Esophagus muscularis mucosa (tissue), 4 donors: Measurements from ENCODE around the gene KLK3. TPM values are rescaled to one million over a fixed set of nuclear protein-coding genes. Genes with fewer than 3 reads are reported as not detected.

ENCODE experiments used
- DNase-seq: peaks from one replicate; pipeline ENCODE4 v3.0.0-alpha.2; 2017; ENCODE audit errors: extremely low spot score
- H3K27ac ChIP-seq, 4 donors: fragments of 200-600 bp; sonication (generic); replicated peaks in 1 of 4; 1 replicate in 3 of 4; 2 replicates in 1 of 4; pipeline ENCODE4 v1.5.1; 2016 to 2019; ENCODE audit warnings: mild to moderate bottlenecking in 1 of 4
- H3K27me3 ChIP-seq, 4 donors: fragments of 200-600 bp; sonication (generic); one replicate each; pipeline versions ENCODE4 v1.5.1 to v1.6.0; 2016 to 2019
- H3K36me3 ChIP-seq, 4 donors: fragments of 200-600 bp; sonication (generic); one replicate each; pipeline ENCODE4 v1.5.1; 2016 to 2019
- H3K4me1 ChIP-seq, 4 donors: fragments of 200-600 bp; sonication (generic); one replicate each; pipeline ENCODE4 v1.5.1; 2016 to 2019
- H3K4me3 ChIP-seq, 4 donors: fragments of 200-600 bp; sonication (generic); 1 replicate in 2 of 4; 2 replicates in 2 of 4; pipeline ENCODE4 v1.5.1; 2016 to 2019; ENCODE audit warnings: mild to moderate bottlenecking in 4 of 4, moderate library complexity in 1 of 4
- H3K9me3 ChIP-seq, 4 donors: fragments of 200-600 bp; sonication (generic); 1 replicate in 3 of 4; 2 replicates in 1 of 4; pipeline ENCODE4 v1.5.1; 2016 to 2019
- EP300 ChIP-seq: sonication (generic); formaldehyde crosslinking; IDR thresholded peaks from one replicate; pipeline ENCODE4 v1.6.1; 2017; ENCODE audit warnings: antibody characterized with exemption
- POLR2A ChIP-seq: fragments of 450-650 bp; IDR thresholded peaks from one replicate; pipeline ENCODE4 v1.6.1; 2017; ENCODE audit warnings: antibody characterized with exemption, moderate library complexity, mild to moderate bottlenecking, low read depth
- POLR2AphosphoS5 ChIP-seq, 2 donors: sonication (generic); formaldehyde crosslinking; IDR thresholded peaks; one replicate each; pipeline ENCODE4 v1.6.1; 2017; ENCODE audit warnings: antibody characterized with exemption in 2 of 2
- WGBS: methylation state at CpG from one replicate; pipeline ENCODE4 v1.1.5; 2018; 5-methylcytosine and 5-hydroxymethylcytosine counted together
- intact Hi-C: fragments of 100-400 bp; cut with DNase I; formaldehyde crosslinking; loops from one replicate; pipeline ENCODE4 v1.15.1; 2023
- total RNA-seq, 4 donors: library from RNA; depleted of rRNA; stranded (reverse); fragments of >200 nt; gene quantifications; one replicate each; pipeline versions ENCODE4 v1.1.0 to v1.2.1, GENCODE V29; 2016
- TF ChIP-seq, protein P1 (sequence below), 3 experiments: fragments of 200-600 bp in 2 of 3; fragments of 450-650 bp in 1 of 3; sonication (generic) in 2 of 3; IDR thresholded peaks; one replicate each; pipeline ENCODE4 v1.5.1; 2017 to 2019; ENCODE audit warnings: antibody characterized with exemption in 3 of 3, mild to moderate bottlenecking in 2 of 3, moderate library complexity in 1 of 3

The KLK3 gene
- total RNA-seq, 4 donors from 2014 or later = not detected

GRCh38 chr19:50836543-50837195 lies 18.0 kb upstream of the KLK3 start:
- Histone ChIP-seq H3K36me3 (no peaks in the 10 kb centered on the region), H3K27ac (no peak overlapping the region), H3K4me3 (peak overlapping the region in 2 of 4 donors; percentile 57 to 58), H3K27me3 (peaks cover 0 to 59% (median 3%) of the 10 kb centered on the region in 4 donors), H3K4me1 (peaks cover 7 to 20% (median 14%) of the 10 kb centered on the region in 4 donors), H3K9me3 (no peaks in the 10 kb centered on the region)
- DNase-seq = no peak
- intact Hi-C loops = no loop called here
- 57% methylated on average over 11 of the region's 19 CpGs for WGBS
- TF ChIP-seq, protein P1, sequence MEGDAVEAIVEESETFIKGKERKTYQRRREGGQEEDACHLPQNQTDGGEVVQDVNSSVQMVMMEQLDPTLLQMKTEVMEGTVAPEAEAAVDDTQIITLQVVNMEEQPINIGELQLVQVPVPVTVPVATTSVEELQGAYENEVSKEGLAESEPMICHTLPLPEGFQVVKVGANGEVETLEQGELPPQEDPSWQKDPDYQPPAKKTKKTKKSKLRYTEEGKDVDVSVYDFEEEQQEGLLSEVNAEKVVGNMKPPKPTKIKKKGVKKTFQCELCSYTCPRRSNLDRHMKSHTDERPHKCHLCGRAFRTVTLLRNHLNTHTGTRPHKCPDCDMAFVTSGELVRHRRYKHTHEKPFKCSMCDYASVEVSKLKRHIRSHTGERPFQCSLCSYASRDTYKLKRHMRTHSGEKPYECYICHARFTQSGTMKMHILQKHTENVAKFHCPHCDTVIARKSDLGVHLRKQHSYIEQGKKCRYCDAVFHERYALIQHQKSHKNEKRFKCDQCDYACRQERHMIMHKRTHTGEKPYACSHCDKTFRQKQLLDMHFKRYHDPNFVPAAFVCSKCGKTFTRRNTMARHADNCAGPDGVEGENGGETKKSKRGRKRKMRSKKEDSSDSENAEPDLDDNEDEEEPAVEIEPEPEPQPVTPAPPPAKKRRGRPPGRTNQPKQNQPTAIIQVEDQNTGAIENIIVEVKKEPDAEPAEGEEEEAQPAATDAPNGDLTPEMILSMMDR (IDR thresholded peaks at IDR 0.05) = no peak
- no peak for TF ChIP-seq POLR2AphosphoS5 (IDR thresholded peaks at IDR 0.05)
- no peak for TF ChIP-seq EP300
- no peak for TF ChIP-seq POLR2A

DNA sequence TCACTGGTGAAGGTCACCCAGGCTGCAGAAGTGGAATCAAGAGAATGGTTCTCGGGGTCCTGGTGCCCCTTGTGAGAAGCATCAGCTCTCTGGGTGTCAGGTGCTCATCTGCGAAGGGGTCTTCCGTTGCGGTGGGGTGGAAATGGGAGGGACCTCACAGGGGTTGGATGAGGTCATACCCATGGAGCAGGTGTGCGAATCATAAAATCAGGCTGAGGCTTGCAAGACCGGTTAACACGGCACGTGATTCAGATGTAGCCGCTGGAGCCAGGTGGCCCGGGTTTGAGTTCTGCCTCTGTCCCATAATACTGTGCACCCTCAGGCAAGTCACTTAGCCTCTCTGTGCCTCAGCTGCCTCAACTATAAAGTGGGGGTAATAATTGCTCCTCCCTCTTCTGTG lies 17.4 kb upstream of the KLK3 start:
- peaks cover 0 to 57% (median 3%) of the 10 kb centered on the region in 4 donors for H3K27me3 ChIP-seq
- intact Hi-C loops = no loop called here
- peaks cover 7 to 20% (median 14%) of the 10 kb centered on the region in 4 donors for H3K4me1 ChIP-seq
- H3K4me3 ChIP-seq = no peak overlapping the region
- no peak for DNase-seq
- H3K27ac ChIP-seq = no peak overlapping the region
- WGBS = 78% methylated on average over 10 of the region's 10 CpGs
- no peaks in the 10 kb centered on the region for H3K36me3 ChIP-seq
- TF ChIP-seq POLR2AphosphoS5 (IDR thresholded peaks at IDR 0.05) = no peak
- TF ChIP-seq, protein P1 (IDR thresholded peaks at IDR 0.05) = no peak
- no peak for TF ChIP-seq EP300
- TF ChIP-seq POLR2A = no peak
- H3K9me3 ChIP-seq = peaks cover 0 to 4% (median under 1%) of the 10 kb centered on the region in 4 donors

- 31% methylated on average over 6 of the region's 6 CpGs for WGBS
- no peak for DNase-seq
- intact Hi-C loops = no loop called here
Observed at GRCh38 chr19:50838239-50838638, 16.5 kb upstream of the KLK3 start.

DNA sequence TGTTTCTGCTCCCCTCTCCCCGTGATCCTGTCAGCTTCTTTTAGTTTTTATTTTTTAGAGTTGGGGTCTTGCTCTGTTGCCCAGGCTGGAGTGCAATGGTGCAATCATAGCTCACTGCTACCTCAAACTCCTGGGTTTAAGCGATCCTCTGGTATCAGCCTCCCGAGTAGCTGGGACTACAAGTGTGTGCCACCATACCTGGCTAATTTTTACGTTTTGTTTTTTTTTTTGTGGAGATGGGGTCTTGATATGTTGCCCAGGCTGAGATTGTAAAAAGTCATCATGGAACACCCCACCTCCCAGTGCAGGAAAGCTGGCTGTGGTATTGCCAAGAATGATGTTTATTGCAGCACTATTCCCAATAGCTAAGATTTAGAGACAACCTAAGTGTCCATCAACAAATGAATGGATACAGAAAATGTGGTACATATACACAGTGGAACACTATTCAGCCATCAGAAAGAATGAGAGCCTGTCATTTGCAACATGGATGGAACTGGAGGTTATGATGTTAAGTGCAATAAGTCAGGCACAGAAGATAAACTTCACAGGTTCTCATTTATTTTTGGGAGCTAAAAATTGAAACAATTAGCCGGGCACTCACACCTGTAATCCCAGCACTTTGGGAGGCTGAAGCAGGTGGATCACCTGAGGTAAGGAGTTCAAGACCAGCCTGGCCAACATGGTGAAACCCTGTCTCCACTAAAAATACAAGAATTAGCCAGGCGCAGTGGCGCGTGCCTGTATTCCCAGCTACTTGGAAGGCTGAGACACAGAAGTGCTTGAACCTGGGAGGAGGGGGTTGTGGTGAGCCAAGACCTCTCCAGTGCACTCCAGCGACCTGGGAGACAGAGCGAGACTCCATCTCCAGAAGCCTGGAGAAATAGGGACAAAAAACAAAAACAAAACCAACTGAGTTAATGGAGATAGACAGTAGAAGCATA lies 14.7 kb upstream of the KLK3 start:
- Histone ChIP-seq H3K4me1 (peaks cover 7 to 19% (median 14%) of the 10 kb centered on the region in 4 donors), H3K27ac (no peak overlapping the region), H3K36me3 (no peaks in the 10 kb centered on the region), H3K9me3 (peaks cover 0 to 20% (median 9%) of the 10 kb centered on the region in 4 donors), H3K4me3 (no peak overlapping the region), H3K27me3 (peaks cover 0 to 53% (median 0%) of the 10 kb centered on the region in 4 donors)
- intact Hi-C loops = no loop called here
- TF ChIP-seq POLR2AphosphoS5 (IDR thresholded peaks at IDR 0.05) (no peak), EP300 (no peak), POLR2A (no peak)
- TF ChIP-seq, protein P1 (IDR thresholded peaks at IDR 0.05) = no peak
- WGBS = 72% methylated on average over 10 of the region's 10 CpGs
- no peak for DNase-seq

More at GRCh38 chr19:50838239-50838638, 16.5 kb upstream of the KLK3 start:
- no peak for TF ChIP-seq POLR2AphosphoS5 (IDR thresholded peaks at IDR 0.05)
- TF ChIP-seq, protein P1 (IDR thresholded peaks at IDR 0.05) = no peak
- TF ChIP-seq EP300 = no peak
- no peak for TF ChIP-seq POLR2A
- peaks cover 7 to 20% (median 14%) of the 10 kb centered on the region in 4 donors for H3K4me1 ChIP-seq
- peaks cover 0 to 9% (median 6%) of the 10 kb centered on the region in 4 donors for H3K9me3 ChIP-seq
- no peaks in the 10 kb centered on the region for H3K36me3 ChIP-seq
- no peak overlapping the region for H3K4me3 ChIP-seq
- no peak overlapping the region for H3K27ac ChIP-seq
- peaks cover 0 to 47% (median 3%) of the 10 kb centered on the region in 4 donors for H3K27me3 ChIP-seq
